Measurements from ENCODE around the gene MED13.

Gene MED13

GRCh38 chr17:62064791-62065563 is at the start of gene MED13:
MED13 (minus strand) TSS chr17:62065278; CDS start chr17:62065205, 73 bp downstream.
- no peak for TF ChIP-seq Cebpa-rat (IDR thresholded peaks at IDR 0.05)
- Histone ChIP-seq H3K9ac (peak within 1 kb of the TSS; percentile 100), H3K27me3 (no peaks in the 10 kb centered on the region), H3K9me3 (no peaks in the 10 kb centered on the region), H3K4me2 (peak within 1 kb of the TSS; percentile 90), H4K20me1 (peaks cover 50% of the 10 kb centered on the region), H3K4me1 (peaks cover 27% of the 10 kb centered on the region), H3K4me3 (peak within 1 kb of the TSS; percentile 98), H3K36me3 (peaks cover 24% of the 10 kb centered on the region), H3K27ac (peak within 1 kb of the TSS; percentile 99)

GRCh38 chr17:62112229-62112628 is 47.2 kb upstream of the MED13 start:
- Histone ChIP-seq H3K36me3 (no peaks in the 10 kb centered on the region), H3K4me2 (no peak overlapping the region)

GRCh38 chr17:62111562-62112171 is 46.6 kb upstream of the MED13 start:
- Histone ChIP-seq H3K4me2 (peak overlapping the region; percentile 29), H3K27me3 (no peaks in the 10 kb centered on the region), H3K9me3 (peaks cover 5% of the 10 kb centered on the region), H3K27ac (no peak overlapping the region), H3K4me1 (peaks cover 11% of the 10 kb centered on the region), H3K4me3 (no peak overlapping the region), H3K9ac (no peak overlapping the region), H3K36me3 (no peaks in the 10 kb centered on the region), H4K20me1 (no peaks in the 10 kb centered on the region)
- no peak for TF ChIP-seq Cebpa-rat (IDR thresholded peaks at IDR 0.05)

More at GRCh38 chr17:62112229-62112628, 47.2 kb upstream of the MED13 start:
- no peak overlapping the region for H3K27ac ChIP-seq
- H3K27me3 ChIP-seq, result no peaks in the 10 kb centered on the region
- no peaks in the 10 kb centered on the region for H4K20me1 ChIP-seq
- peaks cover 5% of the 10 kb centered on the region for H3K9me3 ChIP-seq
- H3K4me1 ChIP-seq, result peaks cover 11% of the 10 kb centered on the region
- H3K4me3 ChIP-seq, result no peak overlapping the region
- H3K9ac ChIP-seq, result no peak overlapping the region
- TF ChIP-seq Cebpa-rat (IDR thresholded peaks at IDR 0.05), result no peak

- peaks cover 5% of the 10 kb centered on the region for H3K9me3 ChIP-seq
- H4K20me1 ChIP-seq, result no peaks in the 10 kb centered on the region
- H3K36me3 ChIP-seq, result no peaks in the 10 kb centered on the region
- TF ChIP-seq Cebpa-rat (IDR thresholded peaks at IDR 0.05), result no peak
- peaks cover 11% of the 10 kb centered on the region for H3K4me1 ChIP-seq
- peak overlapping the region; percentile 29 for H3K4me2 ChIP-seq
- no peak overlapping the region for H3K4me3 ChIP-seq
- no peaks in the 10 kb centered on the region for H3K27me3 ChIP-seq
- no peak overlapping the region for H3K27ac ChIP-seq
- H3K9ac ChIP-seq, result no peak overlapping the region
Measured at GRCh38 chr17:62110923-62111484, 45.9 kb upstream of the MED13 start.

- H4K20me1 ChIP-seq, result no peaks in the 10 kb centered on the region
- no peaks in the 10 kb centered on the region for H3K36me3 ChIP-seq
- H3K4me3 ChIP-seq, result no peak overlapping the region
- H3K9me3 ChIP-seq, result peaks cover 5% of the 10 kb centered on the region
- H3K9ac ChIP-seq, result no peak overlapping the region
- no peak for TF ChIP-seq Cebpa-rat (IDR thresholded peaks at IDR 0.05)
- no peak overlapping the region for H3K4me2 ChIP-seq
- no peaks in the 10 kb centered on the region for H3K27me3 ChIP-seq
- H3K27ac ChIP-seq, result no peak overlapping the region
- H3K4me1 ChIP-seq, result peaks cover 11% of the 10 kb centered on the region
Measured at GRCh38 chr17:62109924-62110323, 44.8 kb upstream of the MED13 start.

- peaks cover 3% of the 10 kb centered on the region for H3K9me3 ChIP-seq
- no peak overlapping the region for H3K27ac ChIP-seq
- peaks cover 11% of the 10 kb centered on the region for H3K4me1 ChIP-seq
- H3K4me2 ChIP-seq, result no peak overlapping the region
- H3K4me3 ChIP-seq, result no peak overlapping the region
- no peaks in the 10 kb centered on the region for H3K36me3 ChIP-seq
- no peak for TF ChIP-seq Cebpa-rat (IDR thresholded peaks at IDR 0.05)
- H3K9ac ChIP-seq, result no peak overlapping the region
- no peaks in the 10 kb centered on the region for H4K20me1 ChIP-seq
- H3K27me3 ChIP-seq, result no peaks in the 10 kb centered on the region
Measured at GRCh38 chr17:62109378-62109902, 44.4 kb upstream of the MED13 start.

- H3K9me3 ChIP-seq, result no peaks in the 10 kb centered on the region
- no peaks in the 10 kb centered on the region for H3K27me3 ChIP-seq
- H3K9ac ChIP-seq, result no peak overlapping the region
- H3K4me1 ChIP-seq, result no peaks in the 10 kb centered on the region
- TF ChIP-seq Cebpa-rat (IDR thresholded peaks at IDR 0.05), result no peak
- no peak overlapping the region for H3K4me2 ChIP-seq
- no peak overlapping the region for H3K27ac ChIP-seq
- H3K36me3 ChIP-seq, result no peaks in the 10 kb centered on the region
- H3K4me3 ChIP-seq, result no peak overlapping the region
- no peaks in the 10 kb centered on the region for H4K20me1 ChIP-seq
Measured at GRCh38 chr17:62105861-62106260, 40.8 kb upstream of the MED13 start.

GRCh38 chr17:62105357-62105756 is 40.3 kb upstream of the MED13 start:
- H3K27ac ChIP-seq, result no peak overlapping the region
- no peaks in the 10 kb centered on the region for H3K4me1 ChIP-seq
- no peak for TF ChIP-seq Cebpa-rat (IDR thresholded peaks at IDR 0.05)
- H3K36me3 ChIP-seq, result no peaks in the 10 kb centered on the region
- H3K4me3 ChIP-seq, result no peak overlapping the region
- no peaks in the 10 kb centered on the region for H3K9me3 ChIP-seq
- H3K4me2 ChIP-seq, result no peak overlapping the region
- H4K20me1 ChIP-seq, result no peaks in the 10 kb centered on the region
- no peak overlapping the region for H3K9ac ChIP-seq
- H3K27me3 ChIP-seq, result no peaks in the 10 kb centered on the region

GRCh38 chr17:62101515-62101914 is 36.4 kb upstream of the MED13 start:
- H3K9me3 ChIP-seq, result no peaks in the 10 kb centered on the region
- no peaks in the 10 kb centered on the region for H3K36me3 ChIP-seq
- H3K4me2 ChIP-seq, result no peak overlapping the region
- no peak overlapping the region for H3K9ac ChIP-seq
- H3K27me3 ChIP-seq, result no peaks in the 10 kb centered on the region
- H4K20me1 ChIP-seq, result no peaks in the 10 kb centered on the region
- no peaks in the 10 kb centered on the region; the same call in 1 of the 2 replicates for H3K4me1 ChIP-seq
- no peak overlapping the region for H3K4me3 ChIP-seq
- H3K27ac ChIP-seq, result no peak overlapping the region
- no peak for TF ChIP-seq Cebpa-rat (IDR thresholded peaks at IDR 0.05)

- H3K4me3 ChIP-seq, result no peak overlapping the region
- no peak overlapping the region for H3K4me2 ChIP-seq
- no peak overlapping the region for H3K27ac ChIP-seq
- H3K27me3 ChIP-seq, result no peaks in the 10 kb centered on the region
- H3K4me1 ChIP-seq, result no peaks in the 10 kb centered on the region; the same call in 1 of the 2 replicates
- H3K36me3 ChIP-seq, result no peaks in the 10 kb centered on the region
- no peaks in the 10 kb centered on the region for H4K20me1 ChIP-seq
- H3K9ac ChIP-seq, result no peak overlapping the region
- no peaks in the 10 kb centered on the region for H3K9me3 ChIP-seq
- TF ChIP-seq Cebpa-rat (IDR thresholded peaks at IDR 0.05), result no peak
Measured at GRCh38 chr17:62101090-62101489, 36.0 kb upstream of the MED13 start.

Data from BLaER1 (cell line).